Upper lobe of right lung (tissue), 1 donor: Measurements from ENCODE around the gene CECR2. TPM values are rescaled to one million over a fixed set of nuclear protein-coding genes. Genes with fewer than 3 reads are reported as not detected.
A peak's percentile ranks its signal among the peaks of the same experiment; 100 is the strongest.
"Not testable (repeated sequence)": the region's sequence is repeated elsewhere in the genome, so short reads cannot be mapped to it uniquely, and the experiment has no call there.

Source experiments
- ATAC-seq: fragments of 200-7000 bp; cut with Tn5 transposase; one replicate; pipeline ENCODE4 v1.9.1; 2020; ENCODE audit warnings: mild to moderate bottlenecking, moderate library complexity
- DNase-seq: peaks from one replicate; pipeline ENCODE4 v3.0.0-alpha.2; 2020
- H3K27ac ChIP-seq: fragments of 200-600 bp; one replicate; pipeline ENCODE4 v1.8.0; 2022
- H3K27me3 ChIP-seq: fragments of 200-600 bp; one replicate; pipeline ENCODE4 v1.8.0; 2022; ENCODE audit warnings: mild to moderate bottlenecking
- H3K36me3 ChIP-seq: fragments of 200-600 bp; one replicate; pipeline ENCODE4 v1.8.0; 2022
- H3K4me1 ChIP-seq: fragments of 200-600 bp; one replicate; pipeline ENCODE4 v1.8.0; 2022
- H3K4me3 ChIP-seq: fragments of 200-600 bp; one replicate; pipeline ENCODE4 v1.8.0; 2022; ENCODE audit warnings: mild to moderate bottlenecking
- H3K9me3 ChIP-seq: fragments of 200-600 bp; one replicate; pipeline ENCODE4 v1.8.0; 2022
- intact Hi-C: fragments of 100-400 bp; cut with DNase I; formaldehyde crosslinking; loops from one replicate; pipeline ENCODE4 v1.11.0; 2022
- total RNA-seq: library from RNA; stranded (reverse); fragmentation: NEBNext Ultra II Directional; extraction: Animal tissue kit (Norgen Biotek cat#: 25700); gene quantifications from one replicate; pipeline ENCODE4 v1.2.1, GENCODE V29; 2021
- TF ChIP-seq, protein P1 (sequence below): fragments of 200-600 bp; IDR thresholded peaks from one replicate; pipeline ENCODE4 v1.8.0; 2022; ENCODE audit warnings: antibody characterized with exemption
- donor health status: DM: no; HTN: yes; CAD: no; lungs with severe emphysema.

The CECR2 gene
- total RNA-seq, 1 donor from 2014 or later = 7.2 TPM

DNA sequence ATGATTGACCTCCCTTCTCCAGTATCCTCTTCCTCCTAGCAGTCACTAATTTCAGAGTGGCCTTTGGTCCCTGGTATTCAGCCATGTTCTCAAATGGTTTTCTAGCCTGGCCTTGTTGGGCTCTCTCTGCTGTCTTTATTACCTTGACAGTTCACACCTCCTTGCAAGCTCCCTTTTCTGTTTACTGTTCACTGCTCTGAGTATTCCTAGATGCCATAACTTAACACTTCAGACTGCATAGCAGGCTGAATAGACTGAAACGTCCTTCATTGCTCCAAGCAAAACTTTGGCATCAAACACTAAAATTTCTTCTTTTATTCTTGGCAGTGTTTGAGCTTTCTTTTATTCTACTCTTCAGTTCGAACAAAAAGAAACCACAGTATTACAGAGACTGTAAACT lies 144.4 kb downstream of the CECR2 start:
- H3K27ac ChIP-seq = no peak overlapping the region
- ATAC-seq = no peak
- no peaks in the 10 kb centered on the region for H3K36me3 ChIP-seq
- DNase-seq = no peak
- no peaks in the 10 kb centered on the region for H3K4me1 ChIP-seq
- H3K4me3 ChIP-seq = no peak overlapping the region
- TF ChIP-seq, protein P1, sequence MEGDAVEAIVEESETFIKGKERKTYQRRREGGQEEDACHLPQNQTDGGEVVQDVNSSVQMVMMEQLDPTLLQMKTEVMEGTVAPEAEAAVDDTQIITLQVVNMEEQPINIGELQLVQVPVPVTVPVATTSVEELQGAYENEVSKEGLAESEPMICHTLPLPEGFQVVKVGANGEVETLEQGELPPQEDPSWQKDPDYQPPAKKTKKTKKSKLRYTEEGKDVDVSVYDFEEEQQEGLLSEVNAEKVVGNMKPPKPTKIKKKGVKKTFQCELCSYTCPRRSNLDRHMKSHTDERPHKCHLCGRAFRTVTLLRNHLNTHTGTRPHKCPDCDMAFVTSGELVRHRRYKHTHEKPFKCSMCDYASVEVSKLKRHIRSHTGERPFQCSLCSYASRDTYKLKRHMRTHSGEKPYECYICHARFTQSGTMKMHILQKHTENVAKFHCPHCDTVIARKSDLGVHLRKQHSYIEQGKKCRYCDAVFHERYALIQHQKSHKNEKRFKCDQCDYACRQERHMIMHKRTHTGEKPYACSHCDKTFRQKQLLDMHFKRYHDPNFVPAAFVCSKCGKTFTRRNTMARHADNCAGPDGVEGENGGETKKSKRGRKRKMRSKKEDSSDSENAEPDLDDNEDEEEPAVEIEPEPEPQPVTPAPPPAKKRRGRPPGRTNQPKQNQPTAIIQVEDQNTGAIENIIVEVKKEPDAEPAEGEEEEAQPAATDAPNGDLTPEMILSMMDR = no peak
- intact Hi-C loops = no loop called here
- H3K27me3 ChIP-seq = no peaks in the 10 kb centered on the region
- H3K9me3 ChIP-seq = no peaks in the 10 kb centered on the region

DNA sequence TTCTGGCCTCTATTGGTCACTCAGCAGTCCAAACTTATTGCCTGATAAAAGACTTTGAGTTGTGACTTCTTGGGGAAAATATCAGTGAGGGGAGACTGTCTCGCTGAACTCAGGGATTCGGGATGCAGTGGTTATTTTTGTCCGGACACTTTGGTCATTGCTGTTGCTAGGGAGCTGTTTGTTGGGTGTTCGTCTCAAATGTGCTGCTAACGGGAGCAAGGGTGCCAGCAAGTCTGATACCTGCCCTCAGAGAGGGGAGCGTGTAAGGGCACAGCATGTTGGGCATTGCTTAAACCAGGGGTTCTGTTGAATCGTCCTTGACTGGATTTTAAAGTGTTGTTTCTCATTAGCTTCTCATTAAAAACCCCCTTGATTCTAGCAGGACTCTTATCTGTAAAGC lies 144.8 kb downstream of the CECR2 start:
- no peaks in the 10 kb centered on the region for H3K9me3 ChIP-seq
- ATAC-seq = no peak
- DNase-seq = no peak
- intact Hi-C loops = no loop called here
- H3K27me3 ChIP-seq = no peaks in the 10 kb centered on the region
- H3K36me3 ChIP-seq = no peaks in the 10 kb centered on the region
- H3K4me3 ChIP-seq = no peak overlapping the region
- TF ChIP-seq, protein P1 = no peak
- no peak overlapping the region for H3K27ac ChIP-seq
- no peaks in the 10 kb centered on the region for H3K4me1 ChIP-seq

DNA sequence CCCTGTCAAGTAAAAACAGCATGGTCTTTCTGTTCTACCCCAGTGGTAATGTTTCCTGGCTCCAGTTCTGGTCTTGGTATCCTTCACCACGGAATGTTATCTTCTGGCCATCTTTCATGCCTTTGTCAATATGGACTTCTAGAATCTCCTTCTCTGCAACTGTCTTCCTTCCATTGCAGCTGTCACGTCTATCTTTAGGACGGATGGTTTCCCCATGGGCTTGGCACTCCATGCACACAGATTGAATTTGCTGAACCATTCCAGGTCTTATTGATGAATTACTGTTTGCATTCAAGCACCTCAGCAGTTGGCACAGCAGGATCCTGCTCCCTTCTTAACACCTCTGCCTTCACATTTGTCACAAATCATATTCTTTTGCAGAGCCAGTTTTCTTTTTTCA lies 149.1 kb downstream of the CECR2 start:
- H3K4me3 ChIP-seq = no peak overlapping the region
- H3K36me3 ChIP-seq = no peaks in the 10 kb centered on the region
- no peak overlapping the region for H3K27ac ChIP-seq
- intact Hi-C loops = no loop called here
- TF ChIP-seq, protein P1 = no peak
- ATAC-seq (no peak), DNase-seq (no peak)
- H3K27me3 ChIP-seq = no peaks in the 10 kb centered on the region
- no peaks in the 10 kb centered on the region for H3K4me1 ChIP-seq
- no peaks in the 10 kb centered on the region for H3K9me3 ChIP-seq

DNA sequence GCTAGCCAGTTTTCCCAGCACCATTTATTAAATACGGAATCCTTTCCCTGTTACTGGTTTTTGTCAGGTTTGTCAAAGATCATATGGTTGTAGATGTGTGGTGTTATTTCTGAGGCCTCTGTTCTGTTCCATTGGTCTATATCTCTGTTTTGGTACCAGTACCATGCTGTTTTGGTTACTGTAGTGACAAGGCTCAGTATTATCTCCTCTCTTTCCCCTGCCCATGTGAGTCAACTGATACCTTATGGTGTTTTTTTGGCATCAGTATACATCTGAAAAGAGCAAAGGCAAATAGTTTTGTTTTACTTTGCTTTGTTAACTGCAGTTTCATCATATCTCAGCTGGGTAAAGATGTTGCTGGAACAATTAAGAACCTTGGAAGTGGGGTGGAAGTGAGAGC lies 152.7 kb downstream of the CECR2 start:
- DNase-seq, ATAC-seq, H3K36me3 ChIP-seq, H3K9me3 ChIP-seq, intact Hi-C loops, H3K27me3 ChIP-seq, H3K4me1 ChIP-seq, H3K27ac ChIP-seq, H3K4me3 ChIP-seq: not testable (repeated sequence)

DNA sequence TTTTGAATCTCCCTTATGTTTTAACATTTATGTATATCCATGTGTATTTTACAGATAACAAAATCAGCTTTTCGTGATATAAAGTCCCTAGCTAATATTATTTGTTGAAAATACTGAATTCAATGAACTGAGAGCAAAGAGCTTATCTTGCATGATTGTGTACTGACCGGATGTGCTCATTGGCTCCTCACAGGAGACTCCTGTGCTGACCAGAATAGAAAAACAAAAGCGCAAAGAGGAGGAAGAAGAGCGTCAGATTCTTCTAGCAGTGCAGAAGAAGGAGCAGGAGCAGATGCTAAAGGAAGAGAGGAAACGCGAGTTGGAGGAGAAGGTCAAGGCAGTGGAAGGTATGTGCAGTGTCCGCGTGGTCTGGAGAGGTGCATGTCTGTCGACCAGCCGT lies 154.7 kb downstream of the CECR2 start:
- no peak for DNase-seq
- intact Hi-C loops = no loop called here
- Histone ChIP-seq H3K4me3 (no peak overlapping the region), H3K4me1 (no peaks in the 10 kb centered on the region), H3K36me3 (no peaks in the 10 kb centered on the region), H3K27ac (no peak overlapping the region), H3K9me3 (no peaks in the 10 kb centered on the region), H3K27me3 (no peaks in the 10 kb centered on the region)
- ATAC-seq = no peak
- TF ChIP-seq, protein P1 = no peak

DNA sequence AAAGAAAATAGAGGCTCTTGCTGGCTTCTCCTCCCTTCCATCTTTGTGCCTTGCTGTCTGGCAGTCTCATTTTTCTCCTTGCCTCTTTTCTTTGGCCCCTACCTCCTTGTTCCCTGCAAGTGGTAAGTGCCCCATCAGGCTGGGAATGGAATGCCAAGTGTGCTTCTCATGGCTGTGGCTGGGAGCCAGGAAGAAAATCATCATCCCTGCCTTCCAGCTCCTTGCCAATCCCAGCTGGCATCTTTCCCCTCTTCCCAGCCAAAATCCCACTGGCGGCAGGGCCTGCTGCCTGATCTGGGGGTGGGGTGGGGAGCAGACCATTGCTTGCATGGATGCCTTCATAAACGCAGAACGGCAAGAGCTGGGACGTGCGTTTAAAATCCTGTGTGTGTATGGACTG lies 167.0 kb downstream of the CECR2 start:
- ATAC-seq = peak; percentile 49
- no peak overlapping the region for H3K27ac ChIP-seq
- no peak overlapping the region for H3K4me3 ChIP-seq
- intact Hi-C loops = no loop called here
- H3K36me3 ChIP-seq = peaks cover 6% of the 10 kb centered on the region
- no peak for DNase-seq
- H3K27me3 ChIP-seq = no peaks in the 10 kb centered on the region
- H3K9me3 ChIP-seq = no peaks in the 10 kb centered on the region
- TF ChIP-seq, protein P1 = no peak
- peaks cover 4% of the 10 kb centered on the region for H3K4me1 ChIP-seq
